HCT116 (cell line): ENCODE results near the gene BDH1. TPM values are rescaled to one million over a fixed set of nuclear protein-coding genes. Genes with fewer than 3 reads are reported as not detected.

Experiments
- ATAC-seq: fragments of 200-7000 bp; cut with Tn5 transposase; 2 replicates; pipeline ENCODE4 v1.9.1; 2020; ENCODE audit warnings: mild to moderate bottlenecking, moderate library complexity
- BruUV-seq: library from RNA; stranded (reverse); fragments of 400-500 nt; replicated peaks from 2 replicates; lab custom pipeline; 2021; lab: Mats Ljungman, UMichigan
- CTCF ChIA-PET: fragments of 300-600 bp; sonication (Branson Sonifier 250); formaldehyde crosslinking; loops from one replicate; lab custom pipeline; 2021; ENCODE audit warnings: antibody characterized with exemption; lab: Charles Lee
- POLR2A ChIA-PET: fragments of 300-600, 350-600 bp; sonication (Branson Sonifier 250); formaldehyde crosslinking; loops from one replicate; lab custom pipeline; 2021; ENCODE audit warnings: antibody characterized with exemption; lab: Charles Lee
- RAD21 ChIA-PET, 2 experiments: fragments of 300-600 bp; sonication (Branson Sonifier 250); formaldehyde crosslinking; loops; one replicate each; lab custom pipeline; 2023; ENCODE audit warnings: low total read pairs in 2 of 2; ENCODE audit not compliant: uncharacterized antibody in 2 of 2, unreplicated experiment in 2 of 2, low non-redundant PET in 1 of 2; lab: Charles Lee
- DNase-seq: peaks from one replicate; pipeline ENCODE4 v3.0.0-alpha.2; 2010; ENCODE audit warnings: low read depth, low spot score
- H2AFZ ChIP-seq: fragments of 200-600 bp; shearing (Covaris generic), sonication (generic); 2 replicates; pipeline ENCODE4 v1.6.1; 2017; ENCODE audit warnings: low read depth, mixed run types, mixed read lengths, antibody characterized with exemption, low read length; ENCODE audit not compliant: poor library complexity, severe bottlenecking
- H3K27ac ChIP-seq: 2 replicates; pipeline ENCODE4 v1.5.1; 2012; ENCODE audit warnings: low read depth, low read length
- H3K27me3 ChIP-seq: fragments of 200-600 bp; sonication (generic); 2 replicates; pipeline ENCODE4 v1.6.1; 2016; ENCODE audit warnings: mixed run types, low read length, mixed read lengths; ENCODE audit not compliant: insufficient read depth
- H3K36me3 ChIP-seq, 2 experiments: fragments of 200-500 bp in 1 of 2; fragments of 200-600 bp in 1 of 2; sonication (Bioruptor generic) in 1 of 2; sonication (generic) in 1 of 2; 2 replicates each; pipeline versions ENCODE4 v1.5.1 to v1.6.1; 2014 to 2016; ENCODE audit warnings: low read length in 2 of 2, inconsistent platforms in 1 of 2, mixed read lengths in 1 of 2, mixed run types in 1 of 2; ENCODE audit not compliant: insufficient read depth in 2 of 2, control insufficient read depth in 1 of 2
- H3K4me1 ChIP-seq, 2 experiments: fragments of 200-600 bp in 1 of 2; sonication (generic) in 1 of 2; 2 replicates each; pipeline versions ENCODE4 v1.5.1 to v1.6.1; 2012 to 2017; ENCODE audit warnings: low read length in 2 of 2, inconsistent platforms in 1 of 2, mild to moderate bottlenecking in 1 of 2, mixed read lengths in 1 of 2, mixed run types in 1 of 2, moderate library complexity in 1 of 2; ENCODE audit not compliant: insufficient read depth in 2 of 2, control insufficient read depth in 1 of 2
- H3K4me2 ChIP-seq: fragments of 200-600 bp; sonication (generic); 2 replicates; pipeline ENCODE4 v1.6.1; 2017; ENCODE audit warnings: mixed run types, low read length, mixed read lengths
- H3K4me3 ChIP-seq, 2 experiments: fragments of 200-600 bp in 1 of 2; sonication (generic) in 1 of 2; replicated peaks in 1 of 2; 2 replicates each; pipeline ENCODE4 v1.5.1; 2011 to 2016; ENCODE audit warnings: low read length in 2 of 2, control low read depth in 1 of 2, low read depth in 1 of 2, mild to moderate bottlenecking in 1 of 2, mixed read lengths in 1 of 2, mixed run types in 1 of 2
- H3K79me2 ChIP-seq: fragments of 200-600 bp; sonication (generic); 2 replicates; pipeline ENCODE4 v1.6.1; 2017; ENCODE audit warnings: mild to moderate bottlenecking, mixed run types, low read length, moderate library complexity, mixed read lengths; ENCODE audit not compliant: insufficient read depth
- H3K9ac ChIP-seq: fragments of 200-600 bp; sonication (generic); 2 replicates; pipeline ENCODE4 v1.6.1; 2016; ENCODE audit warnings: low read length, mixed read lengths
- H3K9me2 ChIP-seq: fragments of 200-600 bp; sonication (generic), shearing (Covaris generic); 2 replicates; pipeline ENCODE4 v1.6.1; 2017; ENCODE audit warnings: mixed run types, mild to moderate bottlenecking, moderate library complexity; ENCODE audit not compliant: insufficient read depth
- H3K9me3 ChIP-seq, 2 experiments: fragments of 200-500 bp in 1 of 2; fragments of 200-600 bp in 1 of 2; sonication (Bioruptor generic) in 1 of 2; sonication (generic) in 1 of 2; 2 replicates each; pipeline ENCODE4 v1.6.1; 2014 to 2017; ENCODE audit warnings: low read length in 2 of 2, mixed read lengths in 2 of 2, inconsistent platforms in 1 of 2, low read depth in 1 of 2, mild to moderate bottlenecking in 1 of 2, mixed run types in 1 of 2, moderate library complexity in 1 of 2; ENCODE audit not compliant: control insufficient read depth in 1 of 2, insufficient read depth in 1 of 2
- H4K20me1 ChIP-seq: fragments of 200-600 bp; sonication (generic), shearing (Covaris generic); 2 replicates; pipeline ENCODE4 v1.6.1; 2017; ENCODE audit warnings: mixed run types, mild to moderate bottlenecking, moderate library complexity; ENCODE audit not compliant: insufficient read depth
- POLR2A ChIP-seq: IDR thresholded peaks from 2 replicates; pipeline ENCODE4 v1.7.0; 2011; ENCODE audit warnings: borderline replicate concordance; ENCODE audit not compliant: insufficient read depth, insufficient read length; ENCODE audit errors: extremely low read depth
- RAD21 ChIP-seq: IDR thresholded peaks from 2 replicates; pipeline ENCODE4 v1.6.1; 2012; ENCODE audit warnings: low read depth, mild to moderate bottlenecking
- SRF ChIP-seq: IDR thresholded peaks from 2 replicates; pipeline ENCODE4 v1.6.1; 2012; ENCODE audit warnings: low read depth
- ZNF274 ChIP-seq: fragments of 200-500 bp; sonication (Bioruptor generic); IDR thresholded peaks from 2 replicates; pipeline ENCODE4 v1.6.1; 2014; ENCODE audit warnings: mild to moderate bottlenecking, low read depth, low read length, inconsistent platforms
- intact Hi-C: fragments of 100-400 bp; cut with micrococcal nuclease; formaldehyde crosslinking; loops from 2 replicates; pipeline ENCODE4 v1.10.0; 2022
- total RNA-seq: library from RNA; stranded (reverse); gene quantifications from one replicate; pipeline ENCODE4 v1.2.1, GENCODE V29; 2021; ENCODE audit not compliant: unreplicated experiment
- TF ChIP-seq, protein P1 (sequence below), 3 experiments: fragments of 200-600 bp in 1 of 3; sonication (generic) in 1 of 3; IDR thresholded peaks in 2 of 3; conservative IDR thresholded peaks in 1 of 3; 2 replicates each; pipeline ENCODE4 v1.5.1; 2012 to 2017; ENCODE audit warnings: low read depth in 2 of 3, low read length in 2 of 3, antibody characterized with exemption in 1 of 3, borderline replicate concordance in 1 of 3, control low read depth in 1 of 3, mild to moderate bottlenecking in 1 of 3, mixed read lengths in 1 of 3, mixed run types in 1 of 3, moderate library complexity in 1 of 3; ENCODE audit not compliant: insufficient read depth in 1 of 3
- TF ChIP-seq, protein P2 (sequence below): IDR thresholded peaks from 2 replicates; pipeline ENCODE4 v1.6.1; 2011; ENCODE audit warnings: mild to moderate bottlenecking, low read length, moderate library complexity; ENCODE audit not compliant: insufficient replicate concordance; ENCODE audit errors: extremely low read depth

BDH1 gene
- total RNA-seq, 1 experiment from 2014 or later, result 26.6 TPM

DNA sequence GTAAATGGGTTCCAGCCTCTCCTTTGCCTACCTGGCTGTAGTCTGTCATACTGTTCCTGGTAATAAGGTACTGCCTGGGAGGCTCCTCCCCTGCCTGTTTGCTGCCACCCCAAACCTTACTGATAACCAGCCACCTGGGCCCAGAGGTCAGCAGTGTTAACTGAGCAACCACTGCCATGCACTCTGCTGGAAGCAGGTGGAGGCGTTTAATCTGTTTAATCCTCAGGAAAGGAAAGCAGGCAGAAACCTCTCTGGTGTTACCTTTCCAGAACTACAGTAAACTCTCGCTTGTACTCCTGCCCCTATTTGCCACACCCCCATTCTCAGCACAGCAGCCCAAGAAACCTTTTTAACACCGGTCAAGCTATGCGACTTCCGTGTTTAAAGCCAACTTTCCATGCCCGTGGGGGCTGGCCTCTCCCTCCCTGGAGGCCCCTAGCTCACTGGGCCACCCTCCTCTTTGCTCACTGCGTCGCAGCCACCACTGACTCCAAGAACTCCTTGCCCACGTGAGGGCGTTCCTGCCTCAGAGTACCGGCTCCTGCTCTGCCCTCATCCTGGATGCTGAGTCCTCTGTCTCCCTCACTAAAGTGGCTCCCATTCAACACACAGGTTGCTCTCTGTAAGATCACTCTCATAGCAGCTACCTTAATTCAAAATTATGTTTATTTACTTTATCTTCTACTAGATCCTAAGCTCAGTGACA, 8.3 kb downstream of the BDH1 start:
- H3K4me3 ChIP-seq, result no peak overlapping the region
- H3K9me3 ChIP-seq, result no peaks in the 10 kb centered on the region
- BruUV-seq, result no TSS peak
- H3K36me3 ChIP-seq, result no peaks in the 10 kb centered on the region
- DNase-seq, result no peak
- no peak for ATAC-seq
- no peak overlapping the region for H3K4me2 ChIP-seq
- intact Hi-C loops, result no loop called here
- H3K9ac ChIP-seq, result no peak overlapping the region
- H2AFZ ChIP-seq, result no peak overlapping the region
- H3K9me2 ChIP-seq, result no peaks in the 10 kb centered on the region
- ChIA-PET POLR2A (no interaction called here), CTCF (no interaction called here), RAD21 (no interaction called here)
- TF ChIP-seq, protein P1, sequence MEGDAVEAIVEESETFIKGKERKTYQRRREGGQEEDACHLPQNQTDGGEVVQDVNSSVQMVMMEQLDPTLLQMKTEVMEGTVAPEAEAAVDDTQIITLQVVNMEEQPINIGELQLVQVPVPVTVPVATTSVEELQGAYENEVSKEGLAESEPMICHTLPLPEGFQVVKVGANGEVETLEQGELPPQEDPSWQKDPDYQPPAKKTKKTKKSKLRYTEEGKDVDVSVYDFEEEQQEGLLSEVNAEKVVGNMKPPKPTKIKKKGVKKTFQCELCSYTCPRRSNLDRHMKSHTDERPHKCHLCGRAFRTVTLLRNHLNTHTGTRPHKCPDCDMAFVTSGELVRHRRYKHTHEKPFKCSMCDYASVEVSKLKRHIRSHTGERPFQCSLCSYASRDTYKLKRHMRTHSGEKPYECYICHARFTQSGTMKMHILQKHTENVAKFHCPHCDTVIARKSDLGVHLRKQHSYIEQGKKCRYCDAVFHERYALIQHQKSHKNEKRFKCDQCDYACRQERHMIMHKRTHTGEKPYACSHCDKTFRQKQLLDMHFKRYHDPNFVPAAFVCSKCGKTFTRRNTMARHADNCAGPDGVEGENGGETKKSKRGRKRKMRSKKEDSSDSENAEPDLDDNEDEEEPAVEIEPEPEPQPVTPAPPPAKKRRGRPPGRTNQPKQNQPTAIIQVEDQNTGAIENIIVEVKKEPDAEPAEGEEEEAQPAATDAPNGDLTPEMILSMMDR (IDR thresholded peaks at IDR 0.05 in 2 of 3, conservative IDR thresholded peaks at IDR 0.05 in 1 of 3; ENCODE audit: borderline replicate concordance in 1 of 3, insufficient read depth in 1 of 3, low read depth in 2 of 3, low read length in 2 of 3), result no peak
- no peaks in the 10 kb centered on the region for H3K4me1 ChIP-seq
- 0 out of 2 replicates have a peak, but pooled peaks cover 8% of the 10 kb centered on the region for H3K79me2 ChIP-seq
- no peaks in the 10 kb centered on the region for H3K27me3 ChIP-seq
- H3K27ac ChIP-seq, result no peak overlapping the region
- H4K20me1 ChIP-seq, result no peaks in the 10 kb centered on the region

DNA sequence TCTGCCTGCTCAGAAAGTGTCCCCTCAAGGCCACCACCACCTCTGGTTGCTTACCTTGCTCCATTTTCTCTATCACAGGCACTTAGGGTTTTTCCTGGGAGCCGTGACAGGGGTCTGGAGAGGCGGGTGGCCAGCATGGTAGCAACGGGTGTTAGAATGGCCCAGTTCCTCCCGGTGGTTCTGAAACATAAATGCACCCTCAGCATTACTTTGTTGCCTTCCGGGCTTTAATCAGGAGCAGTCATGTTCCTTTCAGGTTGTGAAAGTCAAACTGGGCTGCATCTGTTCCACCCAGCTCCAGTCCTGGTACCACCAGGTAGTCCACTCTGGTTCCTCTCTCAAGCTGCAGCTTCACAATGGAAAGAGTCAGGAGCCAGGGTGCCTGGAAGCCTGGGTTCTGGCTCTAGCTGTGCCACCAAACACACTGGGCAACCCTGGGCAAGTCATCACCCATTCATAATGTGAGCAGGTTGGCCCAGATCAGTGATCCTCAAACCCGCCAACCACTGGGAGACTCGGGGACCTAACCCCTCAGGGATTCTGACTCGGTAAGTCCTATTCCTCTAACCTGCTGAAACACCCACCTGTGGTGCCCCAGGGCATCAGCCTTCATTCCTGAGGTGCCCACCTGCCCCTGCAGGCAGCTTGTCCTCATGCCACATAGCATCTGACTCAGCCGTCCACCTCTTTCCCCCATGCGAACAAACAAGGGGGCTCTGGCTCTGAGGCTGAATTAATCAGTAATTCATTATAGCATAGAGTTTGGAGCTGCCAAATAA, 9.3 kb downstream of the BDH1 start:
- TF ChIP-seq RAD21 (no peak), ZNF274 (no peak), SRF (no peak), POLR2A (no peak)
- TF ChIP-seq, protein P1 (IDR thresholded peaks at IDR 0.05 in 2 of 3, conservative IDR thresholded peaks at IDR 0.05 in 1 of 3; ENCODE audit: borderline replicate concordance in 1 of 3, insufficient read depth in 1 of 3, low read depth in 2 of 3, low read length in 2 of 3), result no peak
- TF ChIP-seq, protein P2, sequence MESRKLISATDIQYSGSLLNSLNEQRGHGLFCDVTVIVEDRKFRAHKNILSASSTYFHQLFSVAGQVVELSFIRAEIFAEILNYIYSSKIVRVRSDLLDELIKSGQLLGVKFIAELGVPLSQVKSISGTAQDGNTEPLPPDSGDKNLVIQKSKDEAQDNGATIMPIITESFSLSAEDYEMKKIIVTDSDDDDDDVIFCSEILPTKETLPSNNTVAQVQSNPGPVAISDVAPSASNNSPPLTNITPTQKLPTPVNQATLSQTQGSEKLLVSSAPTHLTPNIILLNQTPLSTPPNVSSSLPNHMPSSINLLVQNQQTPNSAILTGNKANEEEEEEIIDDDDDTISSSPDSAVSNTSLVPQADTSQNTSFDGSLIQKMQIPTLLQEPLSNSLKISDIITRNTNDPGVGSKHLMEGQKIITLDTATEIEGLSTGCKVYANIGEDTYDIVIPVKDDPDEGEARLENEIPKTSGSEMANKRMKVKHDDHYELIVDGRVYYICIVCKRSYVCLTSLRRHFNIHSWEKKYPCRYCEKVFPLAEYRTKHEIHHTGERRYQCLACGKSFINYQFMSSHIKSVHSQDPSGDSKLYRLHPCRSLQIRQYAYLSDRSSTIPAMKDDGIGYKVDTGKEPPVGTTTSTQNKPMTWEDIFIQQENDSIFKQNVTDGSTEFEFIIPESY, result no peak
- no peak overlapping the region for H3K9ac ChIP-seq
- ChIA-PET CTCF (no interaction called here), RAD21 (no interaction called here), POLR2A (no interaction called here)
- H3K4me3 ChIP-seq, result no peak overlapping the region
- H3K27ac ChIP-seq, result no peak overlapping the region
- DNase-seq, result no peak
- peaks cover 0 to 5% of the 10 kb centered on the region in 2 experiments; a peak in 1 of 4 replicates for H3K4me1 ChIP-seq
- H3K79me2 ChIP-seq, result 0 out of 2 replicates have a peak, but pooled peaks cover 8% of the 10 kb centered on the region
- no peaks in the 10 kb centered on the region for H3K9me3 ChIP-seq
- H3K27me3 ChIP-seq, result no peaks in the 10 kb centered on the region
- no peaks in the 10 kb centered on the region for H3K36me3 ChIP-seq
- no peak overlapping the region for H3K4me2 ChIP-seq
- no peaks in the 10 kb centered on the region for H3K9me2 ChIP-seq
- no peaks in the 10 kb centered on the region for H4K20me1 ChIP-seq
- no TSS peak for BruUV-seq
- no peak overlapping the region for H2AFZ ChIP-seq
- intact Hi-C loops, result no loop called here
- ATAC-seq, result no peak
